Measurements from ENCODE around the gene AKR7A3.
"Not testable (repeated sequence)": the region's sequence is repeated elsewhere in the genome, so short reads cannot be mapped to it uniquely, and the experiment has no call there.

Gene AKR7A3

GRCh38 chr1:19288324-19289241 is at the start of gene AKR7A3:
Gene AKR7A3 (minus strand): TSS chr1:19288770. CDS start chr1:19288709, 61 bp downstream.
- not testable (repeated sequence) for DNase-seq (ENCODE audit: low read depth in 2 of 2, low spot score in 1 of 2)

- no peak for DNase-seq (ENCODE audit: low read depth in 2 of 2, low spot score in 1 of 2)
These were observed 49.8 kb upstream of the AKR7A3 start for GRCh38 chr1:19338323-19338762.

- DNase-seq (ENCODE audit: low read depth in 2 of 2, low spot score in 1 of 2): no peak
These were observed 48.7 kb upstream of the AKR7A3 start for GRCh38 chr1:19337289-19337688.

GRCh38 chr1:19336543-19336942 is 48.0 kb upstream of the AKR7A3 start:
- no peak for DNase-seq (ENCODE audit: low read depth in 2 of 2, low spot score in 1 of 2)

DNA sequence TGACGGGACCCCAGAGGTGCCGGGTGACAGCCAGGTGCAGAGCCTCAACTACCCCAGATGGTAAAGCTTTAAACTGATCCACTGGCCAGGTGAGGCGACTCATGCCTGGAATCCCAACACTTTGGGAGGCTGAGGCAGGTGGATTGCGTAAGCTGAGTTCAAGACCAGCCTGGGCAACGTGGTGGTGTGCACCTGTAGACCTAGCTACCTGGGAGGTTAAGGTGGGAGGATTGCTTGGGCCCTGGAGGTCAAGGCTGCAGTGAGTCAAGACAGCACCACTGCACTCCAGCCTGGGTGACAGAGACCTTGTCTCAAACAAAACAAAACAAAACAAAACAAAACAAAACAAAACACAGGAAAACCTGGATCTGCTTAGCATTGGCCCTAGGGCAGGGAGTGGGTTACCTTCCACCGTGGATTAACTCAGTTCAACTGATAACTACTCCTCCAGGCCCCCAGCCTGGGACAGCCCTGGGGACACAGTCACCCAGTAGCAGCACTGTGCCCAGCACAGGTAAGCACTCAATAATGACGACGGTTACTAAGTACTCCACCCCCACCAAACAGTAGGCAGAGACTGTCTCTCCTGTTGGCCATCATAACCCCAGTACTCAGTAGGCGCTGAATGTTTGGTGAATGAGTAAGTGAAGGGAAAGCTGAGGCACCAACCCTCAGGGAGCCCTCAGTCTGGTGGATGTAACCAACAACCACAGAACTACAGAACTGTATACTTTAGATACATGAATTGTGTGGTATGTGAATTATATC is 45.2 kb upstream of the AKR7A3 start:
- DNase-seq (ENCODE audit: low read depth in 2 of 2, low spot score in 1 of 2): no peak

DNA sequence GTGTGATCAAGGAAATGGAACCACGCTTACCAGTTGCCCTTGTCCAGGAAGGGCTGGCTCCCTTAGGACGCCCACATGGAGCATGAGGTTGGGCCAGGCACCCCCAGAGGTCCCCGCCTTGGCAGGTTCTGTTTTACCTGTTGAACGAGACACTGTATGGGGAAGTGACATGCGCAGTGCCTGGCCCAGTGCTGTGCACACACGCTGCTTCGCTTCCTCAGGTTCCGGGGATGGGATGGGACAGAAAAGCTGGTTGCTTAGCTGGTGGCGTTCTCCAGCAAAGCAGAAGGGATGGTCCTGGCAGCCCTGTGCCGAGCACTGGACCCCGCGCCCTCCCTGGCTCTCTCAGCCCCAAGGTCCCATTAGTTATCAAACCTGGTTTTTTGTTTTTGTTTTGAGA is 44.3 kb upstream of the AKR7A3 start:
- DNase-seq (ENCODE audit: low read depth in 2 of 2, low spot score in 1 of 2): no peak

GRCh38 chr1:19331262-19331878 is 42.8 kb upstream of the AKR7A3 start:
- no peak for DNase-seq (ENCODE audit: low read depth in 2 of 2, low spot score in 1 of 2)

- no peak for DNase-seq (ENCODE audit: low read depth in 2 of 2, low spot score in 1 of 2)
These were observed 42.0 kb upstream of the AKR7A3 start for GRCh38 chr1:19330449-19331135.

DNA sequence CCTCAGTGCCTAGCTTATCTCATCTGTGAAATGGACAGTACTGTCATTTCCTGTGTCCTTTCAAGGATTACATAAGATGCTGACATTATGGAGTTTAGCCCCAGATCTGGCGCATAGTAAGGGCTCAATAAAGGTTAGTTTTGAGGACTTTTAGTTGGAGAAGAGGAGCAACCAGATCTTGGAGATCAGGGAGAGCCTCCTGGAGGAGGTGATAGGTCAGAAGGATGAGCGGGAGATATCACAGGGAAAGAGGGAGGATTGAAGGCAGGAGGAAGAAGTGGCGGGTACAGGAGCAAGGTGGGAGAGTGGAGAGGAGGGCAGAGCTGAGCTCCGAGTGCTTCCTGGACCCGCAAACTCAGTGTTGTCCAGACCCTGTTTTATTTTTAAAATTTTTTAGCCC is 41.0 kb upstream of the AKR7A3 start:
- no peak for DNase-seq (ENCODE audit: low read depth in 2 of 2, low spot score in 1 of 2)

DNA sequence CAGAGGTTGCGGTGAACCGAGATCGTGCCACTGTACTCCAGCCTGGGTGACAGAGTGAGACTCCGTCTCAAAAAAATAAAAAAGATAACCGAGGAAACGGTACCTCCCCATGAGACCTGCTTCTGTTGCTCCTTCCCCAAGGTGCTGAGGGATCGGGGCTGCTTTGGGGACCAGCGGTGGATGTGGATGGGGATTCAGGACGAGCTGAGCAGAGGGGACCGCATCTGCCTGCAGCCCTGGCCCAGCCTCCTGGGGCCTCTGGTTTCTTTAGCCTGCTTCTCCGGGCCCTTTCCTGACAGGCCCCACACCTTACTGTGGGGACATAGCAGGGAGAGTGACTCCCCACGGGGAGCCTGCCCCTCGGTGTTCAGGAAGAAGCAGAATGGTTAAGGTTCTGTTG is 40.6 kb upstream of the AKR7A3 start:
- no peak for DNase-seq (ENCODE audit: low read depth in 2 of 2, low spot score in 1 of 2)

DNA sequence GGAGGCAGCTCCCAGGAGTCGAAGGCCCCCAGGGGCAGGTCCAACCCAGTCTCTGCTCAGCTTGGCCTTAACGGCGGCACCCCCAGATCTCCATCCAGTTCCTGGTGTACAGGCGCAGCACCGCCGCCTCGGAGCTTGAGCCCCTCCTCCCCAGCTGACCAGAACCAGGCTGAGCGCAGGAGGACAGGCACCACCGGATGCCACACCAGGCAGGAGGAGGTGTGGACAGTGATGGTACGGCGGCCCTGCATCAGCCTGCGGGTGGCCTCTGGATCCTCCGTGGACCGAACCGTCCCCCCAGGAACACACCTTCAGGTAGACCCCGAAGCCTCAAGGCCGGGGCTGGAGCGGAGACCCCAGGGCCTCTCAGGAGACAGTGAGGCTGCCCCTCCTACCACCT is 39.9 kb upstream of the AKR7A3 start:
- DNase-seq (ENCODE audit: low read depth in 2 of 2, low spot score in 1 of 2): no peak

- DNase-seq (ENCODE audit: low read depth in 2 of 2, low spot score in 1 of 2): no peak
These were observed 39.2 kb upstream of the AKR7A3 start for GRCh38 chr1:19327736-19328135.

- no peak for DNase-seq (ENCODE audit: low read depth in 2 of 2, low spot score in 1 of 2)
These were observed 38.7 kb upstream of the AKR7A3 start for GRCh38 chr1:19327301-19327700.

GRCh38 chr1:19326748-19327065 is 38.1 kb upstream of the AKR7A3 start:
- no peak for DNase-seq (ENCODE audit: low read depth in 2 of 2, low spot score in 1 of 2)

DNA sequence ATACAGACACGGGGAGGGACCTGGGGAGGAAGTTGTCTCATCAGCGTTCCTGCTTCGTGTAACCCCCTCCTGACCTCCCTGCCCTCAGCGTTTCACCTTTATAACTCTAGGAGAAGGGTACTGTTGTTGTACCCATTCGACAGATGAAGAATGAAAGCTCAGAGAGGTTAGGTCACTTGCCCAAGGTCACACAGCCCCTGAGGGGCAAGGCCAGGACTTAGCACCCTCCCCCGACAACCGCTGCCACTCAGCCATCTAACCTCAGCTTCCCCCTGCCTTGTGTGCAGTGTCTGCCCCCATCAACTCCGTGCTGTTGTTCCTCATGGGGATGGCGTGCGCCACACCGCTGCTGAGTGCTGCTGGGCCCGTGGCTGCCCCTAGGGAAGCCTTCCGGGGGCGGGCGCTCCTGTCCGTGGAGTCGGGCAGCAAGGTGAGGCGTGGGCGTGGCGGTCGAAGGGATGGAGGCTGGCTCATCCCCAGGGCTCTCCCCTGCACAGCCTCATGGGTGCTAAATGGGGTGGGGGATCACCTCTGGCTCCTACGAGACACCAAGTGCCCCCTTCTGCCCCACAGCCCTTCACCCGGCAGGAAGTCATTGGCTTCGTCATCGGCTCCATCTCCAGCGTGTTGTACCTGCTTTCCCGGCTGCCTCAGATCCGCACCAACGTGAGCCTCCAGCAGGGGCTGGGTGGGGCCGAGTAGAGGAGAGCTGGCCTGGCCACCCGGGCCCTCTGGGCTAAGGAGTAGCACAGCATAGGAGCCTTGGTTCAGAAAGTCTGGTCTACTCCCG is 37.6 kb upstream of the AKR7A3 start:
- DNase-seq (ENCODE audit: low read depth in 2 of 2, low spot score in 1 of 2): no peak

DNA sequence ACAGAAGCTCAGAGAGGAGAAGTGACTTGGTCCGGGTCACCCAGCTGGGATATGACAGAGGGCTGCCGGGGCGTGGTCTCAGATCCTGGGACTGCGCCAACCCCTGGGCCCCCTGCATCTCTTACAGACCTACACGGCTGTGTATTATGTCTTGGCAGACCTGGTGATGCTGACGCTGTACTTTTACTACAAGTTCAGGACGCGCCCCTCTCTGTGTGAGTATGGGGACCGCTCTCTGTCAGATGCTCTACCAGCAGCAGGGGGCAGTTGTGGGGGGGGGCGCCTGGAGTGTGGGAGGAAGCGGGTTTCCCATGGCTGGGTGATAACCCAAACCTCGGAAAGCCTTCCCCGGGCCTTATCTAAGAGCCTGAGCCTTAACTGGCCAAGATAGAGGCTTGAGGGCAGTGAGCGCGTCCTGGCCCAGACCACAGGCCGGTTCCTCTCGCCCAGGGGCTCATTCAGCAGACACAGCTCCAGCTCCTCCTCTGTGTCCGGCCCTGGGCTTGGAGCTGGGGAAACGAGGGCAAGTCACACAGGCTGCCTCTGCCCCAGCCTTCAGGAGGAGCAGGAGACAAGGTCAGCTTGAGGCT is 36.9 kb upstream of the AKR7A3 start:
- no peak for DNase-seq (ENCODE audit: low read depth in 2 of 2, low spot score in 1 of 2)

GRCh38 chr1:19324665-19324990 is 36.1 kb upstream of the AKR7A3 start:
- DNase-seq (ENCODE audit: low read depth in 2 of 2, low spot score in 1 of 2): no peak

GRCh38 chr1:19323987-19324664 is 35.6 kb upstream of the AKR7A3 start:
- DNase-seq (ENCODE audit: low read depth in 2 of 2, low spot score in 1 of 2): no peak

- no peak for DNase-seq (ENCODE audit: low read depth in 2 of 2, low spot score in 1 of 2)
These were observed 33.9 kb upstream of the AKR7A3 start for GRCh38 chr1:19322481-19322880.

DNA sequence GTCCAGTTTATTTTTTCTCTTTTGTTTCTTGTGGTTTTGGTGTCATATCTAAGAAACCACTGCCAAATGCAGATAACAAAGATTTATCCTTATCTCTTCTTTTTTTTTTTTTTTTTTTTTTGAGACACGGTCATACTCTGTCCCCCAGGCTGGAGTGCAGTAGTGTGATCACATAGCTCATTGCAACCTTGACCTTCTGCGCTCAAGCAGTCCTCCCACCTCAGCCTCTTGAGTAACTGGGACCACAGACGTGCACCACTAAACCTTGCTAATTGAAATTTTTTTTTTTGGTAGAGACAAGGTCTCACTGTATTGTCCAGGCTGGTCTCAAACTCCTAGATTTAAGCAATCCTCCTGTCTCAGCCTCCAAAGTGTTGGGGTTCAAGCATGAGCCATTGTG is 32.5 kb upstream of the AKR7A3 start:
- DNase-seq (ENCODE audit: low read depth in 2 of 2, low spot score in 1 of 2): no peak
